ENCODE results near the gene DMXL1. TPM values are rescaled to one million over a fixed set of nuclear protein-coding genes. Genes with fewer than 3 reads are reported as not detected.

The DMXL1 gene
- polyA plus RNA-seq, 1 of the 3 experiments (the other 2 are of a cell fraction) = 6.6 TPM

DNA sequence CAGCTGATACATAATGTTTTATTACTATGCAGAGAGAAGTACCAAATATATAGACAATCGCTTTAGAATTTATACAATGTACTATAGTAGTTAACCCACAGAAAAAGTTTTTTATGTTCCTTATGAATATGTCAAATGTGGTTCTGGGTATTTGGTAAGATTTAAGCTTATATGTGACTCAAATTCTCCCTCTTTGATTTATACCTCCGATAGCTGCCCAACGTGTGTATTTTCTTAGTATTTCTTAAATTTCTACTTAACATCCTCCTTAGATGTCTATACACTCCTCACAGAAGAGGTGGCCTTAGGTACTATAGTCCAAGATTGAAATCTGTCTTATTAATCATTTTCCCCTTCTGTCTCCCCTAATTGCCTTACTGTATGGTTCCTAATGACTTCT lies 146.3 kb downstream of the DMXL1 start:
- ChIA-PET CTCF (interaction anchor here (0.6 kb wide), 1 partner anchor 212 kb away, joined by 3 read pairs; no protein-coding TSS in a partner anchor), POLR2A (no interaction called here)
- TF ChIP-seq TAF1 (IDR thresholded peaks at IDR 0.05; ENCODE audit: borderline replicate concordance, low read depth, low read length) (no peak), CHD2 (IDR thresholded peaks at IDR 0.05; ENCODE audit: low read length, partially characterized antibody) (no peak), TEAD4 (IDR thresholded peaks at IDR 0.05; ENCODE audit: borderline replicate concordance, insufficient read depth) (no peak)
- TF ChIP-seq, protein P1, sequence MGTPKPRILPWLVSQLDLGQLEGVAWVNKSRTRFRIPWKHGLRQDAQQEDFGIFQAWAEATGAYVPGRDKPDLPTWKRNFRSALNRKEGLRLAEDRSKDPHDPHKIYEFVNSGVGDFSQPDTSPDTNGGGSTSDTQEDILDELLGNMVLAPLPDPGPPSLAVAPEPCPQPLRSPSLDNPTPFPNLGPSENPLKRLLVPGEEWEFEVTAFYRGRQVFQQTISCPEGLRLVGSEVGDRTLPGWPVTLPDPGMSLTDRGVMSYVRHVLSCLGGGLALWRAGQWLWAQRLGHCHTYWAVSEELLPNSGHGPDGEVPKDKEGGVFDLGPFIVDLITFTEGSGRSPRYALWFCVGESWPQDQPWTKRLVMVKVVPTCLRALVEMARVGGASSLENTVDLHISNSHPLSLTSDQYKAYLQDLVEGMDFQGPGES (IDR thresholded peaks at IDR 0.05; ENCODE audit: low read depth, low read length) = no peak
- TF ChIP-seq, protein P2, sequence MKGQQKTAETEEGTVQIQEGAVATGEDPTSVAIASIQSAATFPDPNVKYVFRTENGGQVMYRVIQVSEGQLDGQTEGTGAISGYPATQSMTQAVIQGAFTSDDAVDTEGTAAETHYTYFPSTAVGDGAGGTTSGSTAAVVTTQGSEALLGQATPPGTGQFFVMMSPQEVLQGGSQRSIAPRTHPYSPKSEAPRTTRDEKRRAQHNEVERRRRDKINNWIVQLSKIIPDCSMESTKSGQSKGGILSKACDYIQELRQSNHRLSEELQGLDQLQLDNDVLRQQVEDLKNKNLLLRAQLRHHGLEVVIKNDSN (IDR thresholded peaks at IDR 0.05; ENCODE audit: borderline replicate concordance, low read depth) = no peak
- WGBS (ENCODE audit: low lambda C conversion rate) = 96% methylated on average over 3 of the region's 3 CpGs
- Histone ChIP-seq H3K36me3 (replicated peaks in 1 of 2; ENCODE audit: control insufficient read depth in 1 of 2, insufficient read depth in 2 of 2, low read length in 1 of 2) (peaks cover 12 to 13% of the 10 kb centered on the region in 2 experiments), H4K20me1 (ENCODE audit: insufficient read depth) (no peaks in the 10 kb centered on the region), H3K4me3 (ENCODE audit: low read depth in 2 of 2, low read length in 1 of 2) (no peak overlapping the region), H3K9me3 (no peaks in the 10 kb centered on the region), H3K27ac (ENCODE audit: low read depth in 2 of 2, low read length in 1 of 2) (no peak overlapping the region), H3K9ac (no peak overlapping the region), H3K9me2 (no peaks in the 10 kb centered on the region), H3K79me2 (ENCODE audit: insufficient read depth) (no peaks in the 10 kb centered on the region), H3F3A (replicated peaks; ENCODE audit: insufficient read depth) (no peaks in the 10 kb centered on the region), H2AFZ (ENCODE audit: low read depth) (no peak overlapping the region), H3K4me1 (ENCODE audit: control insufficient read depth in 1 of 2, insufficient read depth in 2 of 2, low read depth in 1 of 2, low read length in 1 of 2) (no peaks in the 10 kb centered on the region), H3K4me2 (no peak overlapping the region), H3K27me3 (ENCODE audit: insufficient read depth) (no peaks in the 10 kb centered on the region)
- DNase-seq = no peak

DNA sequence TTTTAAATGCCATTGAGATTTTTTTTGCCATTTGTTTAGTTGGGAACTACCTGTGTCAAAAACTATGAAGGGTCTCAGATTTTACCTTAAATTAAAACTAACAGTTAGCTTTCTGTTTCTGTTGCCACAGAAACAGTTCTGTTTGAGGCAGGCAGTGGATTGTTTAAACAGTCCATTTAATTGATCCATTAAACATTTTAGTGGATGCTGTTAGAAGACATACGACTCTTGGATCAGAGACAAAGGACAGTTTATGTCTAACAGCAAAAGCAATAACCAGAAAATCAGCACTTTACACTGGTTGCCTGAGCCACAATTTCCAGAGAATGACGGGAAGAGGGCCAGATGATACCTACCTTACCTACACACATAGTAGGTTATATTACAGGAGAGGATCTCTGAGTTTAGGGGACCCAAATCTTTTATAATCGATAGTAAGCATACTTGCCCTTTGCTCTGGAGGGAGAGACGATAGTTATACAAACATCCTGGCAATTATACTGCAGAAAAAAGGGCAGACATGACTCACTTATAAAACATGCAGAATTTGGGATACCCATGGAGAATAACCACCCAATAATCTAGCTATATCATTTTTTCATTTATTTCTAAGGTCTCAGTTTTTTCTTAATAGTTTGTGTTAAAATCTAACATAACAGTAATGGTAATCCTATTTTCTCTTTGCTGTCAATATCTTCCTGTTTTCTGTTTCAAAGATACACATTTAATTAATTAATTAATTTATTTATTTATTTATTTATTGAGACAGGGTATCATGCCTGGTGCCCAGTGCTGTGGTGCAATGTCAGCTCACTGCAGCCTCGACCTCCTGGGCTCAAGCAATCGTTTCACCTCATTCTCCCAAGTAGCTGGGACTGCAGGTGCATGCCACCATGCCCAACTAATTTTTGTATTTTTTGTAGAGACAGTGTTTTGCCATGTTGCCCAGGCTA lies 148.2 kb downstream of the DMXL1 start:
- CTCF ChIA-PET = interaction anchor here (0.8 to 1.4 kb wide), 4 partner anchors 11 to 231 kb away, joined by 3 to 4 read pairs (median 4); partner anchors contain the start of gene DTWD2
- no peak for DNase-seq
- TF ChIP-seq, protein P2 (IDR thresholded peaks at IDR 0.05; ENCODE audit: borderline replicate concordance, low read depth) = no peak
- no peak for TF ChIP-seq CHD2 (IDR thresholded peaks at IDR 0.05; ENCODE audit: low read length, partially characterized antibody)
- no peak for TF ChIP-seq SIN3A (IDR thresholded peaks at IDR 0.05; ENCODE audit: borderline replicate concordance, low read depth, low read length)
- TF ChIP-seq YY1 (IDR thresholded peaks at IDR 0.05; ENCODE audit: low read depth) = no peak
- no peak for TF ChIP-seq RFX5 (IDR thresholded peaks at IDR 0.05; ENCODE audit: low read length)
- no peak for TF ChIP-seq RCOR1 (IDR thresholded peaks at IDR 0.05; ENCODE audit: low read length)
- TF ChIP-seq, protein P3, sequence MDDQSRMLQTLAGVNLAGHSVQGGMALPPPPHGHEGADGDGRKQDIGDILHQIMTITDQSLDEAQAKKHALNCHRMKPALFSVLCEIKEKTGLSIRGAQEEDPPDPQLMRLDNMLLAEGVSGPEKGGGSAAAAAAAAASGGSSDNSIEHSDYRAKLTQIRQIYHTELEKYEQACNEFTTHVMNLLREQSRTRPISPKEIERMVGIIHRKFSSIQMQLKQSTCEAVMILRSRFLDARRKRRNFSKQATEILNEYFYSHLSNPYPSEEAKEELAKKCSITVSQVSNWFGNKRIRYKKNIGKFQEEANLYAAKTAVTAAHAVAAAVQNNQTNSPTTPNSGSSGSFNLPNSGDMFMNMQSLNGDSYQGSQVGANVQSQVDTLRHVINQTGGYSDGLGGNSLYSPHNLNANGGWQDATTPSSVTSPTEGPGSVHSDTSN (IDR thresholded peaks at IDR 0.05) = no peak
- TF ChIP-seq, protein P1 (IDR thresholded peaks at IDR 0.05; ENCODE audit: low read depth, low read length) = no peak
- TF ChIP-seq, protein P4, sequence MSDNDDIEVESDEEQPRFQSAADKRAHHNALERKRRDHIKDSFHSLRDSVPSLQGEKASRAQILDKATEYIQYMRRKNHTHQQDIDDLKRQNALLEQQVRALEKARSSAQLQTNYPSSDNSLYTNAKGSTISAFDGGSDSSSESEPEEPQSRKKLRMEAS (IDR thresholded peaks at IDR 0.05; ENCODE audit: low read depth) = no peak
- TF ChIP-seq TAF1 (IDR thresholded peaks at IDR 0.05; ENCODE audit: borderline replicate concordance, low read depth, low read length) = no peak
- TF ChIP-seq, protein P5, sequence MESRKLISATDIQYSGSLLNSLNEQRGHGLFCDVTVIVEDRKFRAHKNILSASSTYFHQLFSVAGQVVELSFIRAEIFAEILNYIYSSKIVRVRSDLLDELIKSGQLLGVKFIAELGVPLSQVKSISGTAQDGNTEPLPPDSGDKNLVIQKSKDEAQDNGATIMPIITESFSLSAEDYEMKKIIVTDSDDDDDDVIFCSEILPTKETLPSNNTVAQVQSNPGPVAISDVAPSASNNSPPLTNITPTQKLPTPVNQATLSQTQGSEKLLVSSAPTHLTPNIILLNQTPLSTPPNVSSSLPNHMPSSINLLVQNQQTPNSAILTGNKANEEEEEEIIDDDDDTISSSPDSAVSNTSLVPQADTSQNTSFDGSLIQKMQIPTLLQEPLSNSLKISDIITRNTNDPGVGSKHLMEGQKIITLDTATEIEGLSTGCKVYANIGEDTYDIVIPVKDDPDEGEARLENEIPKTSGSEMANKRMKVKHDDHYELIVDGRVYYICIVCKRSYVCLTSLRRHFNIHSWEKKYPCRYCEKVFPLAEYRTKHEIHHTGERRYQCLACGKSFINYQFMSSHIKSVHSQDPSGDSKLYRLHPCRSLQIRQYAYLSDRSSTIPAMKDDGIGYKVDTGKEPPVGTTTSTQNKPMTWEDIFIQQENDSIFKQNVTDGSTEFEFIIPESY (IDR thresholded peaks at IDR 0.05; ENCODE audit: borderline replicate concordance, low read depth) = no peak
- TF ChIP-seq, protein P6, sequence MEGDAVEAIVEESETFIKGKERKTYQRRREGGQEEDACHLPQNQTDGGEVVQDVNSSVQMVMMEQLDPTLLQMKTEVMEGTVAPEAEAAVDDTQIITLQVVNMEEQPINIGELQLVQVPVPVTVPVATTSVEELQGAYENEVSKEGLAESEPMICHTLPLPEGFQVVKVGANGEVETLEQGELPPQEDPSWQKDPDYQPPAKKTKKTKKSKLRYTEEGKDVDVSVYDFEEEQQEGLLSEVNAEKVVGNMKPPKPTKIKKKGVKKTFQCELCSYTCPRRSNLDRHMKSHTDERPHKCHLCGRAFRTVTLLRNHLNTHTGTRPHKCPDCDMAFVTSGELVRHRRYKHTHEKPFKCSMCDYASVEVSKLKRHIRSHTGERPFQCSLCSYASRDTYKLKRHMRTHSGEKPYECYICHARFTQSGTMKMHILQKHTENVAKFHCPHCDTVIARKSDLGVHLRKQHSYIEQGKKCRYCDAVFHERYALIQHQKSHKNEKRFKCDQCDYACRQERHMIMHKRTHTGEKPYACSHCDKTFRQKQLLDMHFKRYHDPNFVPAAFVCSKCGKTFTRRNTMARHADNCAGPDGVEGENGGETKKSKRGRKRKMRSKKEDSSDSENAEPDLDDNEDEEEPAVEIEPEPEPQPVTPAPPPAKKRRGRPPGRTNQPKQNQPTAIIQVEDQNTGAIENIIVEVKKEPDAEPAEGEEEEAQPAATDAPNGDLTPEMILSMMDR (IDR thresholded peaks at IDR 0.05) = no peak
- no peak for TF ChIP-seq ELF1 (IDR thresholded peaks at IDR 0.05)

More for the DNA sequence above, 148.2 kb downstream of the DMXL1 start:
- no peaks in the 10 kb centered on the region for H3K79me2 ChIP-seq (ENCODE audit: insufficient read depth)
- no peaks in the 10 kb centered on the region for H3K9me2 ChIP-seq
- H3K27ac ChIP-seq (ENCODE audit: low read depth in 2 of 2, low read length in 1 of 2) = no peak overlapping the region
- H3K27me3 ChIP-seq (ENCODE audit: insufficient read depth) = no peaks in the 10 kb centered on the region
- POLR2A ChIA-PET = no interaction called here
- no peaks in the 10 kb centered on the region for H4K20me1 ChIP-seq (ENCODE audit: insufficient read depth)
- H3K4me2 ChIP-seq = no peak overlapping the region
- H3K4me1 ChIP-seq (ENCODE audit: control insufficient read depth in 1 of 2, insufficient read depth in 2 of 2, low read depth in 1 of 2, low read length in 1 of 2) = no peaks in the 10 kb centered on the region
- H3K4me3 ChIP-seq (ENCODE audit: low read depth in 2 of 2, low read length in 1 of 2) = no peak overlapping the region
- no peak overlapping the region for H2AFZ ChIP-seq (ENCODE audit: low read depth)
- no peaks in the 10 kb centered on the region for H3F3A ChIP-seq (replicated peaks; ENCODE audit: insufficient read depth)
- H3K9me3 ChIP-seq = no peaks in the 10 kb centered on the region
- 89% methylated on average over 6 of the region's 6 CpGs for WGBS (ENCODE audit: low lambda C conversion rate)
- H3K9ac ChIP-seq = no peak overlapping the region
- H3K36me3 ChIP-seq (replicated peaks in 1 of 2; ENCODE audit: control insufficient read depth in 1 of 2, insufficient read depth in 2 of 2, low read length in 1 of 2) = peaks cover 12 to 13% of the 10 kb centered on the region in 2 experiments
